AG04450 (cell line): ENCODE data around the gene VSIG1. TPM values are rescaled to one million over a fixed set of nuclear protein-coding genes. Genes with fewer than 3 reads are reported as not detected.

ENCODE experiments used
- CTCF ChIA-PET: fragments of 300-600, 350-600 bp; formaldehyde crosslinking; extraction: SDS; loops from one replicate; lab custom pipeline; 2022; ENCODE audit warnings: antibody characterized with exemption, inconsistent platforms; lab: Charles Lee
- POLR2A ChIA-PET: fragments of 350-600 bp; formaldehyde crosslinking; extraction: SDS; loops from one replicate; lab custom pipeline; 2021; ENCODE audit warnings: antibody characterized with exemption, inconsistent platforms; lab: Yijun Ruan, JAX
- DNase-seq: peaks from one replicate; pipeline ENCODE4 v3.0.0-alpha.2; 2011; ENCODE audit warnings: low read depth, low spot score
- H3K27ac ChIP-seq: one replicate; pipeline ENCODE4 v1.5.1; 2012; ENCODE audit warnings: low read depth, low read length, control low read depth
- H3K27me3 ChIP-seq: one replicate; pipeline ENCODE4 v1.6.0; 2012; ENCODE audit warnings: low read length; ENCODE audit not compliant: control insufficient read depth, insufficient read depth
- H3K4me3 ChIP-seq: 2 replicates; pipeline ENCODE4 v1.5.1; 2011; ENCODE audit warnings: mild to moderate bottlenecking, low read depth, low read length, control low read depth
- H3K9me3 ChIP-seq: 2 replicates; pipeline ENCODE4 v1.5.1; 2012; ENCODE audit warnings: low read length; ENCODE audit not compliant: control insufficient read depth, insufficient read depth
- CTCF ChIP-seq: IDR thresholded peaks from 2 replicates; pipeline ENCODE4 v1.5.1; 2011; ENCODE audit warnings: low read depth, low read length, control low read depth, inconsistent platforms
- polyA plus RNA-seq: library from polyadenylated mRNA; depleted of rRNA; stranded (reverse); fragments of >200 nt; gene quantifications from 2 replicates; pipeline ENCODE4 v1.2.3, GENCODE V29; 2011; rRNA removed

The VSIG1 gene
- polyA plus RNA-seq, 1 experiment = 0.10 TPM

- ChIA-PET POLR2A (interaction anchor here (1.1 kb wide), 1 partner anchor 32 kb away, joined by 4 read pairs; the partner anchor contains the start of gene ATG4A), CTCF (no interaction called here)
- TF ChIP-seq CTCF = no peak
Measured at GRCh38 chrX:108123591-108124366, 78.9 kb downstream of the VSIG1 start.

GRCh38 chrX:108126661-108127060 is 81.8 kb downstream of the VSIG1 start:
- CTCF ChIA-PET = no interaction called here
- Histone ChIP-seq H3K27me3 (no peaks in the 10 kb centered on the region), H3K4me3 (no peak overlapping the region), H3K27ac (no peak overlapping the region), H3K9me3 (no peaks in the 10 kb centered on the region)
- no peak for DNase-seq
- no peak for TF ChIP-seq CTCF
- POLR2A ChIA-PET = no interaction called here

More at GRCh38 chrX:108123591-108124366, 78.9 kb downstream of the VSIG1 start:
- DNase-seq = no peak
- Histone ChIP-seq H3K27me3 (no peaks in the 10 kb centered on the region), H3K9me3 (no peaks in the 10 kb centered on the region), H3K4me3 (no peak overlapping the region), H3K27ac (no peak overlapping the region)

GRCh38 chrX:108127152-108127551 is 82.3 kb downstream of the VSIG1 start:
- Histone ChIP-seq H3K27me3 (no peaks in the 10 kb centered on the region), H3K27ac (no peak overlapping the region), H3K9me3 (no peaks in the 10 kb centered on the region), H3K4me3 (no peak overlapping the region)
- TF ChIP-seq CTCF = no peak
- POLR2A ChIA-PET = no interaction called here
- CTCF ChIA-PET = no interaction called here
- DNase-seq = no peak

Other genes with a start within 250 kb of the VSIG1 start
- 1.3 and 1.6 TPM in 2 replicates for gene MID2, start 219.2 kb upstream of the VSIG1 start, polyA plus RNA-seq
- not detected in 2 replicates for gene TEX13B, start 62.7 kb upstream of the VSIG1 start, polyA plus RNA-seq
- 85.3 and 118 TPM in 2 replicates for gene PSMD10, start 46.5 kb downstream of the VSIG1 start, polyA plus RNA-seq
- 10.7 and 13.3 TPM in 2 replicates for gene ATG4A, start 46.7 kb downstream of the VSIG1 start, polyA plus RNA-seq